Measurements from ENCODE around the gene SLC44A4. TPM values are rescaled to one million over a fixed set of nuclear protein-coding genes. Genes with fewer than 3 reads are reported as not detected.
A peak's percentile ranks its signal among the peaks of the same experiment; 100 is the strongest.

The SLC44A4 gene
- total RNA-seq, 1 donor from 2014 or later = 0.32 TPM

DNA sequence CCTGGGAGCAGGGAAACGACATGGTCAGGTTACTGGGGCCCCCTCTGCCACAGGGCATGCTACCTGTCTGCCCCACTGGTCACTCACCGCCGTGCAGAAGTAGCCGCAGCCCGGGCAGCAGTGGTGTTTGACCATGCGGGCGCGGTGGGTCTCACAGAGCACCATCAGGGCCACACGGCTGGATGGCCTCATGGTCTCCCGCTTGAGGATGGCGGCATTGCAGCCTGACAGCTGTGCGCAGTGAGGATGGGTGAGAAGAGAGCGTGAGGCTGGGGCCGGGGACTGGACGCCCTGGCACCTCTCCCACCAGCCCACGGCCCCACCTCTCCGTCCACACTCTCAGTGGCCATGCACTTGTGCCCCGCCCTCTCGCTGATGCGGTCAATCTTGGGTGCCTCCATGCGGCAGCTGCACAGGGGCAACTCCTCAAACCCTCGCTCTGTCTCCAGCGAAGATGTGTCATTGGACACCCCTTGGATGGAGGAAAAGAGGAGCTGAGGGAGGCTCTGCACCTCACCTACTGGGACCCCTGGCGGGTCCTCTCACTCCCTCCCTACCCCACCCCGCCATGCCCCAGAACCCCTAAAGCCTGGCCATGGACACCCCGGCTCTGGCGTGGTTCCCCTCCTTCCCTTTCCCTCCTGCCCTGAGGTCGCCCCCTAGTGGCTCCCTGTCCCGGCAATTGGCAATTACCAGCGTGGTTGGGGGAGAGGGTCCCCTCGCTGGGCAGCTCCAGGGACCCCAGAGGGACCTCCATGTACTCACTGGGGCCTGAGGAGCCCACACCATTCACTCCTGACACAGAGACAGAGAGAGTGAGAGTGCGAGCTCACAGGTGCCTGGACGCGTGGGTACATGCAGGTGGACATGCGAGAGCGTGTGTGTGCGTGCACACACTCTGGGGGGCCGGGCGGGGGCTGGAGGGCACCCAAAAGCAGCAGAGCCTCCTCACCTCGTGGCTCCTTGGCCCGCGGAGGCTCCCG lies 9.8 kb upstream of the SLC44A4 start:
- Mint-ChIP-seq H3K9me3 (no peaks in the 10 kb centered on the region), H3K36me3 (peaks cover 42% of the 10 kb centered on the region), H3K27ac (no peak overlapping the region), H3K4me1 (peaks cover 2% of the 10 kb centered on the region), H3K4me3 (no peak overlapping the region), H3K27me3 (ENCODE audit: insufficient read depth, low read depth) (peaks cover 2% of the 10 kb centered on the region)
- Histone ChIP-seq H4K20me1 (ENCODE audit: low read depth) (peaks cover 5% of the 10 kb centered on the region), H3K4me3 (no peak overlapping the region), H3K27ac (no peak overlapping the region), H3K9me3 (ENCODE audit: low read depth) (no peaks in the 10 kb centered on the region), H2AFZ (replicated peaks) (no peak overlapping the region), H3K4me1 (no peaks in the 10 kb centered on the region), H3K79me2 (ENCODE audit: low read depth) (peaks cover 7% of the 10 kb centered on the region), H3F3A (ENCODE audit: low read depth) (peaks cover 7% of the 10 kb centered on the region), H3K36me3 (peaks cover 20% of the 10 kb centered on the region), H3K4me2 (no peak overlapping the region), H3K27me3 (no peaks in the 10 kb centered on the region), H3K9ac (no peak overlapping the region)
- DNase-seq (ENCODE audit: low spot score) = peak; percentile 66
- TF ChIP-seq, protein P1, sequence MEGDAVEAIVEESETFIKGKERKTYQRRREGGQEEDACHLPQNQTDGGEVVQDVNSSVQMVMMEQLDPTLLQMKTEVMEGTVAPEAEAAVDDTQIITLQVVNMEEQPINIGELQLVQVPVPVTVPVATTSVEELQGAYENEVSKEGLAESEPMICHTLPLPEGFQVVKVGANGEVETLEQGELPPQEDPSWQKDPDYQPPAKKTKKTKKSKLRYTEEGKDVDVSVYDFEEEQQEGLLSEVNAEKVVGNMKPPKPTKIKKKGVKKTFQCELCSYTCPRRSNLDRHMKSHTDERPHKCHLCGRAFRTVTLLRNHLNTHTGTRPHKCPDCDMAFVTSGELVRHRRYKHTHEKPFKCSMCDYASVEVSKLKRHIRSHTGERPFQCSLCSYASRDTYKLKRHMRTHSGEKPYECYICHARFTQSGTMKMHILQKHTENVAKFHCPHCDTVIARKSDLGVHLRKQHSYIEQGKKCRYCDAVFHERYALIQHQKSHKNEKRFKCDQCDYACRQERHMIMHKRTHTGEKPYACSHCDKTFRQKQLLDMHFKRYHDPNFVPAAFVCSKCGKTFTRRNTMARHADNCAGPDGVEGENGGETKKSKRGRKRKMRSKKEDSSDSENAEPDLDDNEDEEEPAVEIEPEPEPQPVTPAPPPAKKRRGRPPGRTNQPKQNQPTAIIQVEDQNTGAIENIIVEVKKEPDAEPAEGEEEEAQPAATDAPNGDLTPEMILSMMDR (IDR thresholded peaks at IDR 0.05) = peak; percentile 79
- TF ChIP-seq EZH2phosphoT487 (IDR thresholded peaks at IDR 0.05) = no peak
- no peak for TF ChIP-seq EZH2 (IDR thresholded peaks at IDR 0.05)

DNA sequence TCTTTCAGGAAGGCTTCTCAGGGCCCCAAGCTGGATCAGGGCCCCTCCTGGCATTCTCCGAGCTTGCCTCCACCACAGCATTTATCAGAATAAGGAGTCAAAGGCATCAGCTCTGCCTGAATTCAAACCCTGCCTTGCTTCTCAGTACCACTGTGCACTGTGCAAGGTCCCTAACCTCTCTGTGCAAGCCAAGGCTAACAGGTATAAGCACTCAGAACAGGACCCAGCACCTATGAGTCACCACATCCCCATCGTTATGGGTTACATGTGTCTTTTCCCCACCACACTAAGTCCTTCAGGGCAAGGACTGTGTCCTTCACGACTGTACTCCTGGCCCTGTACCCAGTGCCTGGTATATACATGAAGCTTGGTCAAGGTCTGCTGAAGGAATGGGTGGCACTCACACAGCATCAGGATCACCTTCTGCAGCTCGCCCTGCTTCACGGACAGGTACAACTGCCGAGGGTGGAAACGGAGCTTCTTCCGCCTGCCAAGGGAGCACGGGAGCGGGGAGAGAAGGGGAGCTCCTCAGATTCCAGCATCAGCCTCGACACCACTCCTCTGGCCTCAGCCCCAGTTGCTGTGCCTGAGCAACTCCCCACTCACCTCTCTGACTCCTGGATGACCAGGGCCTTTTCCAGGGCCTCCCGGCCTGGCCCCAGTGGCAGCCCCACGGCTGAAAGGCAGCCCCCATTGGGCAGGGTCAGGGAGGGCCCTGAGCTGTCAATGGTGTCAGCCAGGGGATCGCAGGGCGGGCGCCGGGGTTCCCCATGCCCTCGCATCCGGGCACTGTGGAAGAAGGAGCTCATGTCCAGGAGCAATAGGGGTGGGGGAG lies 8.6 kb upstream of the SLC44A4 start:
- Histone ChIP-seq H3K4me3 (no peak overlapping the region), H3K9ac (no peak overlapping the region), H3K4me2 (no peak overlapping the region), H4K20me1 (ENCODE audit: low read depth) (no peaks in the 10 kb centered on the region), H3K27me3 (no peaks in the 10 kb centered on the region), H3F3A (ENCODE audit: low read depth) (no peaks in the 10 kb centered on the region), H3K9me3 (ENCODE audit: low read depth) (no peaks in the 10 kb centered on the region), H2AFZ (replicated peaks) (no peak overlapping the region), H3K79me2 (ENCODE audit: low read depth) (no peaks in the 10 kb centered on the region), H3K4me1 (no peaks in the 10 kb centered on the region), H3K27ac (no peak overlapping the region), H3K36me3 (peaks cover 12% of the 10 kb centered on the region)
- Mint-ChIP-seq H3K9me3 (no peaks in the 10 kb centered on the region), H3K4me1 (no peaks in the 10 kb centered on the region), H3K4me3 (no peak overlapping the region), H3K27ac (peak overlapping the region; percentile 50), H3K36me3 (peaks cover 40% of the 10 kb centered on the region), H3K27me3 (ENCODE audit: insufficient read depth, low read depth) (peaks cover 5% of the 10 kb centered on the region)
- TF ChIP-seq, protein P1 (IDR thresholded peaks at IDR 0.05) = no peak
- TF ChIP-seq EZH2phosphoT487 (IDR thresholded peaks at IDR 0.05) (no peak), EZH2 (IDR thresholded peaks at IDR 0.05) (no peak)
- DNase-seq (ENCODE audit: low spot score) = no peak

DNA sequence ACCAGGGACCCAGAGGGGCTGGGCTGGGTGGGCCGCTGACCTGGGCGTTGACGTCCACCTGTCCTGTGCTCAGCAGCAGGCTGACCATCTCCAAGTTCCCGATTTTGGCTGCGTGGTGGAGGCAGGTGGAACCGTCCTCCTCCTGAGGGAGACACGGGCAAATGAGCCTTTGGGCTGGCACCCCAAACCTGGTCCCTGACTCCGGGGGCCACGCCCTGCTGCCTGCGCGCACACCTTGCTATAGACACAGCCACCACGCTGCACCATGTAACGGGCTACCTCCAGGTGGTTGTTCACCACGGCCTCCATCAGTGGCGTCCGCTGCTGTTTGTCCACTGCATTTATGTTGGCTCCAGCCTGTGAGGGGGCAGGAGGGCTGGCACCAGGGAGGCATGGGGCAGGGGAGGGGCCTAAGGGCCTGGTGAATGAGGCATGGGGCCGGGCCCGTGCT lies 7.8 kb upstream of the SLC44A4 start:
- H3K9me3 ChIP-seq (ENCODE audit: low read depth) = no peaks in the 10 kb centered on the region

More for the DNA sequence above, 7.8 kb upstream of the SLC44A4 start:
- no peak overlapping the region for H3K4me2 ChIP-seq
- no peak overlapping the region for H3K4me3 ChIP-seq
- no peaks in the 10 kb centered on the region for H3K79me2 ChIP-seq (ENCODE audit: low read depth)
- no peak for TF ChIP-seq EZH2 (IDR thresholded peaks at IDR 0.05)
- TF ChIP-seq EZH2phosphoT487 (IDR thresholded peaks at IDR 0.05) = no peak
- H2AFZ ChIP-seq (replicated peaks) = no peak overlapping the region
- H3K27me3 ChIP-seq = no peaks in the 10 kb centered on the region
- H3K27me3 Mint-ChIP-seq (ENCODE audit: insufficient read depth, low read depth) = peaks cover 5% of the 10 kb centered on the region
- no peaks in the 10 kb centered on the region for H3F3A ChIP-seq (ENCODE audit: low read depth)
- peaks cover 8% of the 10 kb centered on the region for H3K36me3 ChIP-seq
- no peak overlapping the region for H3K4me3 Mint-ChIP-seq
- DNase-seq (ENCODE audit: low spot score) = no peak
- no peak overlapping the region for H3K27ac ChIP-seq
- no peak overlapping the region for H3K27ac Mint-ChIP-seq
- H3K4me1 Mint-ChIP-seq = no peaks in the 10 kb centered on the region
- no peaks in the 10 kb centered on the region for H3K9me3 Mint-ChIP-seq
- H3K4me1 ChIP-seq = no peaks in the 10 kb centered on the region
- no peak overlapping the region for H3K9ac ChIP-seq
- peaks cover 38% of the 10 kb centered on the region for H3K36me3 Mint-ChIP-seq
- no peaks in the 10 kb centered on the region for H4K20me1 ChIP-seq (ENCODE audit: low read depth)
